OCI-LY7 (cell line): ENCODE data around the gene PFKL.

Source experiments
- CTCF ChIP-seq: fragments of 200-600 bp; sonication (generic); conservative IDR thresholded peaks from 2 replicates; pipeline ENCODE4 v1.5.1; 2014; ENCODE audit warnings: mild to moderate bottlenecking, antibody characterized with exemption, low read length, moderate library complexity, mixed read lengths
- EZH2phosphoT487 ChIP-seq: fragments of 200-600 bp; sonication (generic); IDR thresholded peaks from 2 replicates; pipeline ENCODE4 v1.6.1; 2018; ENCODE audit warnings: low read depth, borderline replicate concordance, mild to moderate bottlenecking, mixed run types, antibody characterized with exemption, low read length, moderate library complexity, mixed read lengths

- TF ChIP-seq CTCF (no peak), EZH2phosphoT487 (no peak)
Observed at GRCh38 chr21:44317871-44318270, 18.0 kb downstream of the PFKL start.
